Measurements from ENCODE around the gene ZNF511. TPM values are rescaled to one million over a fixed set of nuclear protein-coding genes. Genes with fewer than 3 reads are reported as not detected.

ZNF511 gene
- total and polyA plus RNA-seq, 2 donors (not counting 1 experiment from before 2014, with no cell fraction given) = 30.7 to 45.1 TPM

GRCh38 chr10:133344236-133344635 lies 35.5 kb downstream of the ZNF511 start:
- POLR2A ChIA-PET = no interaction called here
- H3K36me3 ChIP-seq (replicated peaks in 1 of 2; ENCODE audit: control extremely low read depth in 1 of 2, control insufficient read depth in 1 of 2, extremely low read depth in 1 of 2, insufficient read depth in 2 of 2, low read length in 1 of 2) = no peaks in the 10 kb centered on the region
- DNase-seq (no peak), ATAC-seq (ENCODE audit: low read depth) (no peak)
- H3K4me1 ChIP-seq (ENCODE audit: control insufficient read depth in 2 of 2, insufficient read depth in 2 of 2, low read length in 2 of 2) = peaks cover 0 to 3% of the 10 kb centered on the region in 2 donors
- no peak overlapping the region for H3K27ac ChIP-seq (ENCODE audit: low read length in 2 of 2)
- H2AFZ ChIP-seq (ENCODE audit: insufficient read depth, low read depth, low read length, poor library complexity, severe bottlenecking) = no peak overlapping the region
- intact Hi-C loops (cut with micrococcal nuclease) = no loop called here
- 69% methylated on average over 5 of the region's 5 CpGs for WGBS (ENCODE audit: insufficient coverage)
- Mint-ChIP-seq H3K27me3 (peaks cover 39% of the 10 kb centered on the region), H3K9me3 (ENCODE audit: insufficient read depth) (no peaks in the 10 kb centered on the region), H3K4me3 (no peak overlapping the region), H3K27ac (no peak overlapping the region), H3K4me1 (peaks cover 7% of the 10 kb centered on the region)
- H3K9ac ChIP-seq (ENCODE audit: low read length) = no peak overlapping the region
- H3K4me3 ChIP-seq (ENCODE audit: control extremely low read depth in 1 of 5, extremely low read depth in 1 of 5, insufficient read depth in 1 of 5, low read depth in 2 of 5, low read length in 4 of 5) = no peak overlapping the region
- no peaks in the 10 kb centered on the region for H4K20me1 ChIP-seq (ENCODE audit: control insufficient read depth, insufficient read depth, low read length, poor library complexity, severe bottlenecking)
- H3K9me3 ChIP-seq (ENCODE audit: control extremely low read depth in 1 of 3, control insufficient read depth in 2 of 3, insufficient read depth in 1 of 3, low read length in 2 of 3) = peaks cover 0 to 14% (median 0%) of the 10 kb centered on the region in 3 donors
- CTCF ChIA-PET = interaction anchor here (0.8 to 1.3 kb wide), 2 partner anchors 14 to 15 kb away, joined by 3 read pairs; no protein-coding TSS in a partner anchor
- H3K4me2 ChIP-seq (replicated peaks; ENCODE audit: low read depth, low read length, poor library complexity, severe bottlenecking) = no peak overlapping the region
- TF ChIP-seq CTCF (IDR thresholded peaks at IDR 0.05) = no peak
- H3K79me2 ChIP-seq (ENCODE audit: control insufficient read depth, insufficient read depth, low read length) = no peaks in the 10 kb centered on the region
- H3K27me3 ChIP-seq (replicated peaks in 1 of 4; ENCODE audit: control extremely low read depth in 1 of 4, control insufficient read depth in 3 of 4, insufficient read depth in 4 of 4, low read length in 3 of 4) = peaks cover 0 to 51% (median 24%) of the 10 kb centered on the region in 4 experiments

GRCh38 chr10:133346413-133346812 lies 37.7 kb downstream of the ZNF511 start:
- intact Hi-C loops (cut with micrococcal nuclease) = no loop called here
- Histone ChIP-seq H3K27me3 (replicated peaks in 1 of 4; ENCODE audit: control extremely low read depth in 1 of 4, control insufficient read depth in 3 of 4, insufficient read depth in 4 of 4, low read length in 3 of 4) (peaks cover 0 to 46% (median 20%) of the 10 kb centered on the region in 4 experiments), H3K9ac (ENCODE audit: low read length) (no peak overlapping the region), H2AFZ (ENCODE audit: insufficient read depth, low read depth, low read length, poor library complexity, severe bottlenecking) (no peak overlapping the region), H3K9me3 (ENCODE audit: control extremely low read depth in 1 of 3, control insufficient read depth in 2 of 3, insufficient read depth in 1 of 3, low read length in 2 of 3) (peaks cover 0 to 21% (median 0%) of the 10 kb centered on the region in 3 donors), H3K4me2 (replicated peaks; ENCODE audit: low read depth, low read length, poor library complexity, severe bottlenecking) (no peak overlapping the region), H3K27ac (ENCODE audit: low read length in 2 of 2) (no peak overlapping the region), H3K4me1 (ENCODE audit: control insufficient read depth in 2 of 2, insufficient read depth in 2 of 2, low read length in 2 of 2) (peaks cover 0 to 3% of the 10 kb centered on the region in 2 donors), H3K79me2 (ENCODE audit: control insufficient read depth, insufficient read depth, low read length) (no peaks in the 10 kb centered on the region), H3K4me3 (ENCODE audit: control extremely low read depth in 1 of 5, extremely low read depth in 1 of 5, insufficient read depth in 1 of 5, low read depth in 2 of 5, low read length in 4 of 5) (no peak overlapping the region), H3K36me3 (replicated peaks in 1 of 2; ENCODE audit: control extremely low read depth in 1 of 2, control insufficient read depth in 1 of 2, extremely low read depth in 1 of 2, insufficient read depth in 2 of 2, low read length in 1 of 2) (no peaks in the 10 kb centered on the region), H4K20me1 (ENCODE audit: control insufficient read depth, insufficient read depth, low read length, poor library complexity, severe bottlenecking) (no peaks in the 10 kb centered on the region)
- H3K27me3 Mint-ChIP-seq = peaks cover 36% of the 10 kb centered on the region
- no peak overlapping the region for H3K27ac Mint-ChIP-seq
- H3K4me1 Mint-ChIP-seq = peaks cover 8% of the 10 kb centered on the region
- no peak for TF ChIP-seq CTCF (IDR thresholded peaks at IDR 0.05)
- no peak for TF ChIP-seq EZH2 (IDR thresholded peaks at IDR 0.05; ENCODE audit: borderline replicate concordance, insufficient read depth, low read depth, low read length, poor library complexity, severe bottlenecking)
- no peak for DNase-seq
- WGBS (ENCODE audit: insufficient coverage) = 42% methylated on average over 11 of the region's 11 CpGs
- H3K9me3 Mint-ChIP-seq (ENCODE audit: insufficient read depth) = no peaks in the 10 kb centered on the region
- POLR2A ChIA-PET = no interaction called here
- CTCF ChIA-PET = no interaction called here
- no peak overlapping the region for H3K4me3 Mint-ChIP-seq
- ATAC-seq (ENCODE audit: low read depth) = no peak
